ENCODE results near the gene DNAH17.

Gene DNAH17

GRCh38 chr17:78607038-78607437 lies 29.8 kb upstream of the DNAH17 start:
- DNase-seq (ENCODE audit: low read depth in 3 of 3, low spot score in 1 of 3) = no peak

- DNase-seq (ENCODE audit: low read depth in 3 of 3, low spot score in 1 of 3) = no peak
Observed at GRCh38 chr17:78605886-78606285, 28.7 kb upstream of the DNAH17 start.

GRCh38 chr17:78605429-78605828 lies 28.2 kb upstream of the DNAH17 start:
- DNase-seq (ENCODE audit: low read depth in 3 of 3, low spot score in 1 of 3) = no peak

- DNase-seq (ENCODE audit: low read depth in 3 of 3, low spot score in 1 of 3) = no peak
Observed at GRCh38 chr17:78602246-78602645, 25.1 kb upstream of the DNAH17 start.

- DNase-seq (ENCODE audit: low read depth in 3 of 3, low spot score in 1 of 3) = no peak
Observed at GRCh38 chr17:78601577-78602190, 24.5 kb upstream of the DNAH17 start.

- DNase-seq (ENCODE audit: low read depth in 3 of 3, low spot score in 1 of 3) = no peak
Observed at GRCh38 chr17:78600181-78600721, 23.1 kb upstream of the DNAH17 start.

- DNase-seq (ENCODE audit: low read depth in 3 of 3, low spot score in 1 of 3) = no peak
Observed at GRCh38 chr17:78599419-78599818, 22.2 kb upstream of the DNAH17 start.

- DNase-seq (ENCODE audit: low read depth in 3 of 3, low spot score in 1 of 3) = no peak
Observed at GRCh38 chr17:78598013-78598471, 20.8 kb upstream of the DNAH17 start.

GRCh38 chr17:78596871-78597764 lies 19.9 kb upstream of the DNAH17 start:
- DNase-seq (ENCODE audit: low read depth in 3 of 3, low spot score in 1 of 3) = no peak

GRCh38 chr17:78595135-78595810 lies 18.1 kb upstream of the DNAH17 start:
- no peak for DNase-seq (ENCODE audit: low read depth in 3 of 3, low spot score in 1 of 3)

- no peak for DNase-seq (ENCODE audit: low read depth in 3 of 3, low spot score in 1 of 3)
Observed at GRCh38 chr17:78592991-78593329, 15.8 kb upstream of the DNAH17 start.

GRCh38 chr17:78591263-78591671 lies 14.1 kb upstream of the DNAH17 start:
- DNase-seq (ENCODE audit: low read depth in 3 of 3, low spot score in 1 of 3) = no peak

- DNase-seq (ENCODE audit: low read depth in 3 of 3, low spot score in 1 of 3) = no peak
Observed at GRCh38 chr17:78589885-78590284, 12.7 kb upstream of the DNAH17 start.

- no peak for DNase-seq (ENCODE audit: low read depth in 3 of 3, low spot score in 1 of 3)
Observed at GRCh38 chr17:78589031-78589675, 12.0 kb upstream of the DNAH17 start.

GRCh38 chr17:78588258-78589030 lies 11.2 kb upstream of the DNAH17 start:
- no peak for DNase-seq (ENCODE audit: low read depth in 3 of 3, low spot score in 1 of 3)

GRCh38 chr17:78585006-78585630 lies 7.9 kb upstream of the DNAH17 start:
- no peak for DNase-seq (ENCODE audit: low read depth in 3 of 3, low spot score in 1 of 3)

GRCh38 chr17:78583091-78583490 lies 5.9 kb upstream of the DNAH17 start:
- no peak for DNase-seq (ENCODE audit: low read depth in 3 of 3, low spot score in 1 of 3)

GRCh38 chr17:78581304-78581703 lies 4.1 kb upstream of the DNAH17 start:
- no peak for DNase-seq (ENCODE audit: low read depth in 3 of 3, low spot score in 1 of 3)

- no peak for DNase-seq (ENCODE audit: low read depth in 3 of 3, low spot score in 1 of 3)
Observed at GRCh38 chr17:78580277-78580804, 3.1 kb upstream of the DNAH17 start.

Measured in stimulated activated CD4-positive, alpha-beta T cell treated with anti-CD3 and anti-CD28 coated beads, TNF-alpha, amount 100 ng/mL, for 1 hour (primary cell).